ENCODE data around the gene ZNF549. TPM values are rescaled to one million over a fixed set of nuclear protein-coding genes. Genes with fewer than 3 reads are reported as not detected.

ZNF549 gene
- polyA plus RNA-seq, 1 donor from 2014 or later: 7.3 TPM

DNA sequence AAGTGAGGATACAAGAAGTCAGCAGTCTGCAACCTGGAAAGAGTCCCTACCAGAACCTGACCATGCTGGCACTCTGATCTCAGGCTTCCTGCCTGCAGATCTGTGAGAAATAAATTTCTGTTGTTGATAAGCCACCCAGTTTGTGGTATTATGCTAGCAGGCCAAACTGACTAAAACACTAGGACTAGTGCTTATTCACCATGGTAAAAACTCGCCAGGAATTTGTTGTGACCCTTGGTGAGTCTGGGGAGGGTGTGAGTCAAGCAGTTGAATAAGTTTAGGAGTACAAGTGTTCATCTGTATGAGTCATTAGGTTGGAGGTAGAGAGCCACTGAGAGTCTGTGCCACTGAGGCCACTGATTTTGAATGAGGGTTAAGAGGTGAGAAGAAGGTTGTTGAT, 60.4 kb downstream of the ZNF549 start:
- Mint-ChIP-seq H3K4me1 (peaks cover 7 to 18% (median 12%) of the 10 kb centered on the region in 3 donors), H3K9me3 (peaks cover 29 to 49% (median 34%) of the 10 kb centered on the region in 3 donors), H3K4me3 (peak overlapping the region in 2 of 4 donors; percentile 1 to 33), H3K36me3 (peaks cover 49% of the 10 kb centered on the region), H3K27me3 (no peaks in the 10 kb centered on the region), H3K27ac (peak overlapping the region in 1 of 3 donors; percentile 20)

DNA sequence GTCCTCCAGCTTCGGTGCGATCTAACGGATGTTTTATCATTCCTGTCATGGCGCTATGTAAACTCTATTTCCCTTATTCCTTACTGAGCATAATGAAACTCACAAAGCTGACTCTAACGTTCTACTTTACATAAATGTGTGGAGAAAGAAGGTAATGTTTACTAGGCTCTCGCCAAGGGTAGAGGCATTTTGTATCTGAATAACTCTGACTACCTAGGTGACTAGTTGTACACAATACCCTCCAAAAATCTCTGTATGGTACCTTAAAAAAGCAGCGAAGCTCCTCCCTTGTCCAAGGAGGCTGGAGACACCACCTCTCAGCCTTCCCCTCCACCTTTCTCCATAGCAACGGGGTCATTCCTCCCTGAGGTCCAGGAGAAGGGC, 72.2 kb downstream of the ZNF549 start:
- H3K4me3 Mint-ChIP-seq: peak overlapping the region; percentile 88 to 95 (median 92)
- peak overlapping the region; percentile 10 to 78 (median 24) for H3K27ac Mint-ChIP-seq
- H3K9me3 Mint-ChIP-seq: peaks cover 10 to 31% (median 18%) of the 10 kb centered on the region in 3 donors
- peaks cover 4 to 12% (median 5%) of the 10 kb centered on the region in 3 donors for H3K4me1 Mint-ChIP-seq
- peaks cover 21% of the 10 kb centered on the region for H3K36me3 Mint-ChIP-seq
- H3K27me3 Mint-ChIP-seq: peaks cover 3% of the 10 kb centered on the region

- H3K4me1 Mint-ChIP-seq: peaks cover 4 to 12% (median 5%) of the 10 kb centered on the region in 3 donors
- peaks cover 10 to 36% (median 22%) of the 10 kb centered on the region in 3 donors for H3K9me3 Mint-ChIP-seq
- H3K4me3 Mint-ChIP-seq: peak within 1 kb of the TSS; percentile 88 to 95 (median 92)
- peaks cover 3% of the 10 kb centered on the region for H3K27me3 Mint-ChIP-seq
- H3K27ac Mint-ChIP-seq: peak within 1 kb of the TSS; percentile 10 to 78 (median 24)
- H3K36me3 Mint-ChIP-seq: peaks cover 24% of the 10 kb centered on the region
Observed at GRCh38 chr19:57599761-57600383, 72.7 kb downstream of the ZNF549 start, which contains the start of gene ZNF530. TSS of gene ZNF530 (plus strand) at chr19:57599885. CDS start at chr19:57604346, 4,461 bp downstream.

DNA sequence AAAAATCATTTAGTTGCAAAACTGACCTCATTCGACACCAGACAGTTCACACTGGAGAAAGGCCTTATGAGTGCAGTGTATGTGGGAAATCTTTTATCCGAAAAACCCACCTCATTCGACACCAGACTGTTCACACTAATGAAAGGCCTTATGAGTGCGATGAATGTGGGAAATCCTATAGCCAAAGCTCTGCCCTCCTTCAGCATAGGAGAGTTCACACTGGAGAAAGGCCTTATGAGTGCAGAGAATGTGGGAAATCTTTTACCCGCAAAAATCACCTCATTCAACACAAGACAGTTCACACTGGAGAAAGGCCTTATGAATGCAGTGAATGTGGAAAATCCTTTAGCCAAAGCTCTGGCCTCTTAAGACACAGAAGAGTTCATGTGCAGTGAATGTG, 79.8 kb downstream of the ZNF549 start:
- Mint-ChIP-seq H3K36me3 (peaks cover 34% of the 10 kb centered on the region), H3K4me3 (no peak overlapping the region), H3K4me1 (peaks cover 0 to 2% (median 0%) of the 10 kb centered on the region in 3 donors), H3K27ac (no peak overlapping the region), H3K9me3 (peaks cover 15 to 37% (median 22%) of the 10 kb centered on the region in 3 donors), H3K27me3 (no peaks in the 10 kb centered on the region)

Other genes with a start within 250 kb of the ZNF549 start
- gene ZNF460, start 246.9 kb upstream of the ZNF549 start, polyA plus RNA-seq: 10.2 TPM
- 7.3 TPM for gene ZNF543, start 206.9 kb upstream of the ZNF549 start, polyA plus RNA-seq
- 4.2 TPM for gene ZNF304, start 176.1 kb upstream of the ZNF549 start, polyA plus RNA-seq
- gene TRAPPC2B, start 163.8 kb upstream of the ZNF549 start, polyA plus RNA-seq: 32.7 TPM
- 1.5 TPM for gene ZNF547, start 163.8 kb upstream of the ZNF549 start, polyA plus RNA-seq
- gene ZNF548, start 137.5 kb upstream of the ZNF549 start, polyA plus RNA-seq: 12.7 TPM
- 5.4 TPM for gene ZNF17, start 116.2 kb upstream of the ZNF549 start, polyA plus RNA-seq
- 5.4 TPM for gene ZNF749, start 92.0 kb upstream of the ZNF549 start, polyA plus RNA-seq
- 0.53 TPM for gene VN1R1, start 70.2 kb upstream of the ZNF549 start, polyA plus RNA-seq
- 1.1 TPM for gene ZNF772, start 49.8 kb upstream of the ZNF549 start, polyA plus RNA-seq
- gene ZNF419, start 39.6 kb upstream of the ZNF549 start, polyA plus RNA-seq: 12.4 TPM
- gene ZNF773, start 27.4 kb upstream of the ZNF549 start, polyA plus RNA-seq: 9.0 TPM
- gene ZNF550, start 32.5 kb downstream of the ZNF549 start, polyA plus RNA-seq: 8.8 TPM
- 5.5 TPM for gene ZNF416, start 51.6 kb downstream of the ZNF549 start, polyA plus RNA-seq
- 9.9 TPM for gene ZIK1, start 56.8 kb downstream of the ZNF549 start, polyA plus RNA-seq
- 5.0 TPM for gene ZNF530, start 72.5 kb downstream of the ZNF549 start, polyA plus RNA-seq
- 13.5 TPM for gene ZNF134, start 86.9 kb downstream of the ZNF549 start, polyA plus RNA-seq
- gene ZNF211, start 105.8 kb downstream of the ZNF549 start, polyA plus RNA-seq: 17.8 TPM
- gene ZSCAN4, start 141.6 kb downstream of the ZNF549 start, polyA plus RNA-seq: not detected
- 5.8 TPM for gene ZNF551, start 154.6 kb downstream of the ZNF549 start, polyA plus RNA-seq
- gene ZNF154, start 181.8 kb downstream of the ZNF549 start, polyA plus RNA-seq: 5.0 TPM
- 20.7 TPM for gene ZNF671, start 200.3 kb downstream of the ZNF549 start, polyA plus RNA-seq
- gene ZNF776, start 219.5 kb downstream of the ZNF549 start, polyA plus RNA-seq: 13.4 TPM
- gene ZNF586, start 242.3 kb downstream of the ZNF549 start, polyA plus RNA-seq: 19.5 TPM